Hippocampal formation (tissue), 2 donors: ENCODE data around the gene EMC1.
"Not testable (repeated sequence)": the region's sequence is repeated elsewhere in the genome, so short reads cannot be mapped to it uniquely, and the experiment has no call there.

Experiments
- DNase-seq, 2 donors: peaks; one replicate each; lab custom pipeline; 2025; lab: John Stamatoyannopoulos, UW

The EMC1 gene

DNA sequence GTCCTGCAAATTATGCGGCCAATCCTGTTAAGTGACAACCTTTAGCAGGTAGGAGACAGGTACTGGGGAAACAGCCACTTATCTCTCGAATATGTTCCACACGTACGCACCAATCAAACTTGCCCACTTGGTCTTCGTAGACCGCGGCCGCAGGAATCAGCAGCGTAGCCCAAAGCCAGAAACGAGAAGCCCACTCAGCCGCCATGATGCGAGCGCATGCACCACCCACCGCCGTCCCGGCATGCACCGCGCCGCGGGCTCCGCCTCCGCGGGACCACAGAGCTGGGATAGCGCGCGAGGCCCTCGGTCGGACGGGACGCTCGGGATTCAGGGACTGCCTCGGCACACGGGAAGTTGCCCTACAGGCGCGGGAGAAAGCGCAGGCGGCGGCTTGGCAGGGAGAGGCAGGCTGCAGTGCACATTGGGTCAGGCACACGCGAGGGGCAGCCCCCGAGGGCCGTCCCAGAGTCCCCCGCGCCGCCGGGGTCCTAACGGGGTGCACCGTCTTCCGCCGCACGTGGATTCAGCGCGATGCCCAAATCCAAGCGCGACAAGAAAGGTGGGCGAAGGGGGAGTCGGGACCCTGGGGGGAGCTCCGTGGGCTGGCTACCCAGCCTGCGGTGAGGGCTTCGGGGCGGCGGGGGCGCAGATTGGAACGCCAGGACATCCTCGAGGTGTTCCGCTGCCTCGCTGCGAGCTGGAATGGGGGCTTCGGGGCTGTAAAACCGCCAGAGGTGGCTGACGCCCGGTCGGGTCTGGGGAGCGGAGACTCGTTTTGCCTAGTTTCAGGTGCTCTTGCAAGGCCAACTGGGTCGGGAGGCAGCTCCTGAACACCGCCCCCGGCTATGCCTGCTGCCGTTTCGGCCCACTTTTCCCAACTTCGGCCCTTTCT, at the start of gene EMC1, which contains the start of gene MRTO4:
Gene EMC1, minus strand, starts transcription at position 220 of the 892 bp plus-strand sequence. Its CDS starts 15 bp downstream, at position 205.
Gene MRTO4, plus strand, starts transcription at position 501 of the 892 bp plus-strand sequence. Its CDS starts 31 bp downstream, at position 532.
- peak; percentile 68 to 83 for DNase-seq

DNA sequence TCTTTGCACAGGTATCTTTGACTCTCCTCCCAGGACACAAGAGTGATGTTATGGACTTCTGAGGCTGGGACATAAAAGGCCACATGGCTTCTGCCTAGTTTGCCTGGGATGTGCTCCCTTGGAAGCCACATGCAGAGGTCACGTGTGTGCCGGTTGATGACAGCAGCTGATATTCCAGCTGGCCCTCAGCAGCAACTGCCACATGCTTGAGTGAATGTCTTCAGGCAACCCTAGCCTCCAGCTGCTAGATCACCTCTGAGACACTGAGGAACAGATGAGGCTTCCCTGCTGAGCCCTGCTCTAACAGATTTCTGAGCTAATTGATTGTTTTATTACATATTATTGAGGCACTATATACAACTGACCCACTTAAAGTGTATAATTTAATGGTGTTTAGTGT, 48.9 kb upstream of the EMC1 start:
- no peak for DNase-seq

DNA sequence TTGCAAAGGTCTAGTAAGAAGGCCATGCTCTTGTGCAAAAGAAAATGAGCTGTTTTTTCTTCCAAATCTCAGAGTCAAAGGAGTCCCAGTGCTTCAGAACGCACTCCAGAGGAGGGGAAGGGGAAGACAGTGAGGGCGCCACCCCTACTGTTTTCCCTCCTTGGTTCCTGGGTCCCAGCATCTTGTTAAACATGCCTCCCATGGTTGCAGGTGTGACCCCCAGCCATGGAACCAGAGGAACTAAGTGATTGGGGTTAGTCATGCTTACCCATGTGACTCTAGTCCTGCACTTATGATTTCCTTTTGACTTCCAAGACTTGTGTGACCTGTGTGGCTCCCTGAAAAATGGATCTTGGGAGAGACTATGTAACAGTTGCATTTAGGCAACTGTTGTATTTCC, 43.3 kb upstream of the EMC1 start:
- no peak for DNase-seq

DNA sequence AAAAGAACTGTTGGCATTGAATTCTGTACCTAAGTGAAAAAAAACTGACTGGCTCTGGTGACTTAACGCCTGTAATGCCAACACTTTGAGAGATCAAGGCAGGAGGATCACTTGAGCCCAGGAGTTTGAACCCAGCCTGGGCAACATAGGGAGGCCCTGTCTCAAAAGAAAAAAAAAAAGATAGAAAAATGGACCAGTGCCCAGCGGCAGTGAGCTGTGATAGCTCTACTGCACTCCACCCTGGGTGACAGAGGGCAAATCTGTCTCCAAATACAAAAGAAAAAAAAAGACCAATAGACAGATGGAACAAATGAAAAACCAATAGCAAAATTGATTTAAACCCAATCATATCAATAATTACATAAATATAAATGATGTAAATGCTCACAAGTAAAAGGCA, 37.9 kb upstream of the EMC1 start:
- DNase-seq, result no peak

DNA sequence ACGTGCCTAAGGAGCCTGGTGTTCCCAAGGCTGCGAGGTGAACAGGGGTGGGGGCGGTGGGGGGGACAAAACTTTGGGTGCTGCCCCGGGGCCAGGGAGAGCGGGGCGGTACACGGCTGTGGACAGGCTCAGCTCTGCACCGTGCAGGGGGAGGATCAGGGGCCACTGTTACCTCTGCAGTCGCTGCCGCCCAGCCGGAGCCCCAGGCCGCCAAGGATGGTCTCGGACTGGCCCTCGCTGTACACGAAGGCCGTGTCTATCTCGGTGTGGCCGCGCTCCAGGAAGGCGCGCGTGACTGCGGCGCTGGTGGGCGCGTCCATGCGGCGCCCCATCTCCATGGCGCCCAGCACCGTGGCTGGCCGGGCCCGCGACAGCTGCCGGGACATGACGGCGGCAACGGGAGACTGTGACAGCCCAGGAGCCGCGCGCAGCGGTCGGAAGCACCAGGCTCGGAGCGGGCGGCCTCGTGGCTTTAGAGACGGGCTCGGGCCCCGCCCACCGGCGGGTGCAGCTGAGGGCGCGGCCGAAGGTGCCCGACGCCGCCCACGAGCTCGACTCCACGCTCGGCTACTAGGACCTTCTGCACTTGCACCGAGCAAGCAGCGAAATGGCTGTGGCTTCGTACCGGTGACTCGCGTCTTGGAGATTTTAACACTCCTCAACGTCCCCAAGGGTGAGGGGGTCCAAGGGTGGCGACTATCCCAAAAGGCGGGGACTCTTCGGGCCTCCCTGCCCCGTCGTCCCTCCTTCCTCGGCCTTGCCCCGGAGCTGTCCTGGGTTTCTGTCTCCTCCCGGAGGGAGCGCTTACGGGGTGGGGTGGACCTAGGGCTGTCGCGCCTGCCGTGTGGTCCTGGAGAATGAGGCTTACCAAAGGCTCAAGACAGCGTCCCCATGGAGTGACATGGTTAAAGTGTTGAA, 37.3 kb upstream of the EMC1 start, which contains the start of gene AKR7A3:
Gene AKR7A3, minus strand, starts transcription at position 447 of the 918 bp plus-strand sequence. Its CDS starts 61 bp downstream, at position 386.
- peak in 1 of 2 donors; percentile 20 for DNase-seq

DNA sequence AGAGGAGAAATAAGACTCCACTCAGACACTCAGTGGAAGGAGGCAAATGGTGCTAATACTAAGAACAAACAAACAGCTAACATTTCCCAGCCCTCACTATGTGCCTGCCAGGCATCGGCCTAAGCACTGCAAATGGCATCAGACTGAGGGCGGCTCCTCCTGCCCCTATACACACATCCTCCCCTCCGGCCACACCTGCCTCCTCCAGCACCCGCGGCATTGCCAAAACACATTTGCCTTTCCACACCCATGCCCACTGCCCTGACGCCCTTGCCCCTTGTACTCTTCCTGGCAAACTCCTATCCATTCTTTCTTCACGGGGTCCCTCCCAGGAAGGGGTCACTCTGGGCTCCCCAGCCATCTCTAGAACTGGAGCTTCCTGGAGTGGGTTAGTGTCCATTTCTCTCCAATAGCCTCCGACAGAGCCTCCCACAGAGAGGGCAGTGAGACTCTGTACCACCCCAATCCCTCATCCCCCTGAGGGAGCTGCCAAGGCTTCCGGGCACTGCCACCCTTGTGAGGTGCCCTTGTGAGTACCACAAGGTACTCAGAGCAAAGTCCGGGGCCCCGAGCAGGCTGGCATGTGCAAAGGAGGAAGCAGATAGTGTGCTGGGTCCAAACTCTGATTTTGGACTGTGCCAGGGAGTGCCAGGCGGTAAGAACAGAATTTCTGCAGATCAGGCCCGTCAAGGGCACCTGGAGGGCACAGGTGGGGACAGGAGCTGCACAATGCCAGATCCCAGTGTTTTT, 36.3 kb upstream of the EMC1 start:
- DNase-seq, result no peak

DNA sequence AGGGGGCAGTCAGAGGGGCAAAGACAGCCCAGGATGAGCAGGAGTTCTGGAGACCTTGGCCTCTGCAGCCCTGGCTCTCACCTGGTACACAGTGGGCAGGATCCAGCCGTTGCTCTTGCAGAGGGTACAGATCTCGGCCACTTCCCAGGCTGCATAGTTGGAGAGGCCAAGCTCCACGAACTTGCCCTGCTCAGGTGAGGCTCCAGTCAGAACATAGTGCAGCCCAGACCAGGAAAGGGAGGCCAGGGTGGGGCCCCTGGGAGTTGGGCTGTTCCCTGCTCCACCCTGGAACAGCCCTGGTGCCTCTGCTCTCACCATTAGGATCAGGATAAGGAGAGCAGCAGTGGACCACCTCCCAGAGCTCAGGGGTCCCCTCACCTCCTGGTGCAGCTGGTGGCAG, 34.5 kb upstream of the EMC1 start:
- DNase-seq, result not testable (repeated sequence)

DNA sequence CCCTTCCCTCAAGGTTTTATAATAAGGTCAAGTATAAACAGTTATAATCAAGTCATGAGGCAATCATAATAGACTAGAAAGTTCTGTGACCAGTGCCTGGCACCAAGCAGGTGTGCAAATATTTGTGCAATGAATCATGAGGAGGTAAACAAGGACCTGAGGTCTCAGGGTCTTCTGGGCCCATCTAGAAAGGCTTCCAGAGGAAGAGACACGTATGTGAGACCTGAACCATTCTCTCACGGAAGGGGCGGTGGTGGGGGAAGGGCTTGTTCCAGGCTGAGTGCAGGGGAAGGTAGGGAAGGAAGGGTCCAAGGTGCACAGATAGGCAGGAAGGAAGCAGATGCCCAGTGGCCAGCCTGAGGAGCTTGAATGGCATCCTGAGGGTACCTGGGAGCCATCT, 34.0 kb upstream of the EMC1 start:
- DNase-seq, result not testable (repeated sequence)

DNA sequence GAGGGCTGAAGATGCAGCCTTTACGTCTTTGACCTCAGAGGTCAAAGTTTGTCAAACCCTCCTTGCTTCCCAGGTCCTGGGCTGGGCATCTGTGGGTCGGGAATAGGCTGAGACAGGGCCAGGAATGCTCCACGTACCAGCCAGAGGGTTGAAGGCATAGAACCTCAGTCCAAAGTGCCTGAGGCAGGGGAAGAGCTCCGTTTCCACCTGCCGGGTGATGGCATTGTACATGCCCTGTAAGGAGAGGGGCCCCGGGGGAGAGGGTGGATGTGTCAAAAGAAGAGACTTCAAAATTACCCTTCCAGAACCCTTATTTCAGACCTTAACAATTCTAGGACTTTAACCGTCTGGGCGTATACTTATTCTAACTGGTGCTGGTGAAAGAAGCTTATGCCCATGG, 33.6 kb upstream of the EMC1 start:
- no peak for DNase-seq

DNA sequence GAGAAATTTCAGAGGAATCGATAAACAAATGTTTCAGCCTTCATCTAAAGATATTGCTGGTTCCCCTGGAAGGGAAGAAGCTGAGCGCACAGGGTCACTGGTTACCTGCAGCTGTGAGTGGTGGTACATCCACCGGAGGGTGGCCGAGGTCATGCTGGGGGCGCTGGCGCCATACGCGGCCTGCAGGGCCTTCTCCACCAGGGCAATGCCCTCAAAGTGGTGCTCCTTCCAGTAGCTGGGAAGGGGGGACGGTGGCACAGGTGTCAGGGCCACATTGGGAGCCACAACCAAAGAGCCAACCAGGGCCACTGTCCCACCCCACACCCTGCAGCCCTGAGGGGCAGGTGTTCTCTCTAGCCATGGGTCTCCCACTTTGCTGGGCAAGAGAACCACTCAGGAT, 32.6 kb upstream of the EMC1 start:
- no peak for DNase-seq

DNA sequence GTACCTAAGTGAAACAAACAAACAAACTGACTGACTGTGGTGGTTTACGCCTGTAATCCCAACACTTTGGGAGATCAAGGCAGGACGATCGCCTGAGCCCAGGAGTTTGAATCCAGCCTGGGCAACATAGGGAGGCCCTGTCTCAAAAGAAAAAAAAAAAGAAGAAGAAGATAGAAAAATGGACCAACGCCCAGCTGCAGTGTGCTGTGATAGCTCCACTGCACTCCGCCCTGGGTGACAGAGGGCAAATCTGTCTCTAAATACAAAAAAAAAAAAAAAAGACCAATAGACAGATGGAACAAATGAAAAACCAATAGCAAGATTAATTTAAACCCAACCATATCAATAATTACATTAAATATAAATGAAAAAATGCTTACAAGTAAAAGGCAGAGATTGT, 23.3 kb upstream of the EMC1 start:
- DNase-seq, result no peak

DNA sequence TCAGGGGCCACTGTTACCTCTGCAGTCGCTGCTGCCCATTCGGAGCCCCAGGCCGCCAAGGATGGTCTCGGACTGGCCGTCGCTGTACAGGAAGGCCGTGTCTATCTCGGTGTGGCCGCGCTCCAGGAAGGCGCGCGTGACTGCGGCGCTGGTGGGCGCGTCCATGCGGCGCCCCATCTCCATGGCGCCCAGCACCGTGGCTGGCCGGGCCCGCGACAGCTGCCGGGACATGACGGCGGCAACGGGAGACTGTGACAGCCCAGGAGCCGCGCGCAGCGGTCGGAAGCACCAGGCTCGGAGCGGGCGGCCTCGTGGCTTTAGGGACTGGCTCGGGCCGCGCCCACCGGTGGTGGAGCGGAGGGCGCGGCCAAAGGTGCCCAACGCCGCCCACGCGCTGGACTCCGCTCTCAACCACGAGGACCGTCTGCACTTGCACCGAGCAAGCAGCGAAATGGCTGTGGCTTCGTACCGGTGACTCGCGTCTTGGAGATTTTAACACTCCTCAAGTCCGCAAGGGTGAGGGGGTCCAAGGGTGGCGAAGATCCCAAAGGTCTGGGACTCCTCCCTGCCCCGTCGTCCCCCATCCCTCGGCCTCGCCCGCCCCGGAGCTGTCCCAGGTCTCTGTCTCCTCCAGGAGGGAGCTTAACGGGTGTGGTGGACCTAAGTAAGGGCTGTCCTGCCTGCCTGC, 22.7 kb upstream of the EMC1 start:
- not testable (repeated sequence) for DNase-seq

DNA sequence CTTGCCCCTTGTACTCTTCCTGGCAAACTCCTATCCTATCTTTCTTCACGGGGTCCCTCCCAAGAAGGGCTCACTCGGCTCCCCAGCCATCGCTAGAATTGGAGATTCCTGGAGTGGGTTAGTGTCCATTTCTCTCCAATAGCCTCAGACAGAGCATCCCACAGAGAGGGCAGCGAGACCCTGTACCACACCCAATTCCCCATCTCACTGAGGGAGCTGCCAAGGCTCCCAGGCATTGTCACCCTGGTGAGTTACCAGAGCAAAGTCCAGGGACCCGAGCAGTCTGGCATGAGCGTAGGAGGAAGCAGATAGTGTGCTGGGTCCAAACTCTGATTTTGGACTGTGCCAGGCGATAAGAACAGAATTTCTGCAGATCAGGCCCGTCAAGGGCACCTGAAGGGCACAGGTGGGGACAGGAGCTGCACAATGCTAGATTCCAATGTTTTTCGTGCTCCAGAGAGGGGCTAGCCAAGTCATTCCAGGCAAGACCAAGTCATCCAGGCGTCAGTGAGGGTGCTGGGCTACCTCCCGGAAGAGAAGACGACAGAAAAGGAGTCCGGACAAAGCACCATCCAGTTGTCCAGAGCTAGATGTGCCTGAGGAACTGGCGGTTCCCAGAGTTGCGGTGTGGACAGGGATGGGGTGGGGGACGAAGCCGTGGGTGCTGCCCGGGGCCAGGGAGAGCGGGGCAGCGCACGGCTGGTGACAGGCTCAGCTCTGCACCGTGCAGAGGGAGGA, 22.0 kb upstream of the EMC1 start:
- DNase-seq, result no peak

DNA sequence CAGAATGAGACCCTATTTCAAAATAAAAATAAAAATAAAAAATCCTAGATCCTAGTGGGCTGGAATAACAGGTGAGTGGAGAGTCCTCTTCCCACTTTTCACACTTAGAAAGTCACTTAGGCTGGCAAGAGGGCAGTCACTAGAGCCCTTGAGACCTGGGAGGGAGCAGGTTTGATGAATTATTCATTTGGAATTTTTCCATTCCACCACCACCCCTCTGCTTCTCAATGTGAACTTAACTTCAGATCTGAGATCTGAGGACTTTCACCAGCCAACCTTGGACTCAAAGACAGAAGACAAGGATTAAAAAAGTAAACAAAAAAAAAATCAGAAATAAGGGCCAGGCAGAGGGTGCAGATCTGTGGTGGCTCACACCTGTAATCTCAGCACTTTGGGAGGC, 20.7 kb upstream of the EMC1 start:
- DNase-seq, result no peak

DNA sequence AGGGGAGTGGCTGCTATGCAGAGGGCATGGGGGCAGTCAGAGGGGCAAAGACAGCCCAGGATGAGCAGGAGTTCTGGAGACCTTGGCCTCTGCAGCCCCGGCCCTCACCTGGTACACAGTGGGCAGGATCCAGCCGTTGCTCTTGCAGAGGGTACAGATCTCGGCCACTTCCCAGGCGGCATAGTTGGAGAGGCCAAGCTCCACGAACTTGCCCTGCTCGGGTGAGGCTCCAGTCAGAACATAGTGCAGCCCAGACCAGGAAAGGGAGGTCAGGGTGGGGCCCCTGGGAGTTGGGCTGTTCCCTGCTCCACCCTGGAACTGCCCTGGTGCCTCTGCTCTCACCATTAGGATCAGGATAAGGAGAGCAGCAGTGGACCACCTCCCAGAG, 19.0 kb upstream of the EMC1 start:
- not testable (repeated sequence) for DNase-seq

DNA sequence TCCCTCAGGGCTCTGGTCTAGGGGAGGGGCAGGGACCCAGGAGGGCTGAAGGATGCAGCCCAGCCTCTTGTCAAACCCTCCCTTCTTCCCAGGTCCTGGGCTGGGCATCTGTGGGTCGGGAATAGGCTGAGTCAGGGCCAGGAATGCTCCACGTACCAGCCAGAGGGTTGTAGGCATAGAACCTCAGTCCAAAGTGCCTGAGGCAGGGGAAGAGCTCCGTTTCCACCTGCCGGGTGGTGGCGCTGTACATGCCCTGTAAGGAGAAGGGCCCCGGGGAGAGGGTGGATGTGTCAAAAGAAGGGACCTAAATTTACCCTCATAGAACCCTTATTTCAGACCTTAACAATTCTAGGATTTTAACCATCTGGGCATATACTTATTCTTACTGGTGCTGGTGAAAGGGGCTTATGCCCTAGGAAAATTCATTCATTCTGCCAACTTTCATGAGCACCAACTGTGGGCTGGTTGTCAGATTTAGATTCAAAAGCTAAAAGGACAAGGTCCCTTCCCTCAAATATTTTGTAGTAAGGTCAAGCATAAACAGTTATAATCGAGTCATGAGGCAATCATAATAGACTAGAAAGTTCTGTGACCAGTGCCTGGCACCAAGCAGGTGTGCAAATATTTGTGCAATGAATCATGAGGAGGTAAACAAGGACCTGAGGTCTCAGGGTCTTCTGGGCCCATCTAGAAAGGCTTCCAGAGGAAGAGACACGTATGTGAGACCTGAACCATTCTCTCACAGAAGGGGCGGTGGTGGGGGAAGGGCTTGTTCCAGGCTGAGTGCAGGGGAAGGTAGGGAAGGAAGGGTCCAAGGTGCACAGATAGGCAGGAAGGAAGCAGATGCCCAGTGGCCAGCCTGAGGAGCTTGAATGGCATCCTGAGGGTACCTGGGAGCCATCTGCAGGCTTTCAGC, 18.4 kb upstream of the EMC1 start:
- DNase-seq, result not testable (repeated sequence)

DNA sequence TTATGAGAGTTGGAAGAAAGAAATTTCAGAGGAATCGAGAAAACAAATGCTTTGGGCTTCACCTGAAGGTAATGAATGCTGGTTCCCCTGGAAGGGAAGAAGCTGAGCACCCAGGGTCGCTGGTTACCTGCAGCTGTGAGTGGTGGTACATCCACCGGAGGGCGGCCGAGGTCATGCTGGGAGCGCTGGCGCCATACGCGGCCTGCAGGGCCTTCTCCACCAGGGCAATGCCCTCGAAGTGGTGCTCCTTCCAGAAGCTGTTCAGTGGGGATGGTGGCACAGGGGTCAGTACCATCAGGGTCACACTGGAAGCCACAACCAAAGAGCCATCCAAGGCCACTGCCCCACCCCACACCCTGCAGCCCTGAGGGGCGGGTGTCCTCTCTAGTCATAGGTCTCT, 17.1 kb upstream of the EMC1 start:
- no peak for DNase-seq

DNA sequence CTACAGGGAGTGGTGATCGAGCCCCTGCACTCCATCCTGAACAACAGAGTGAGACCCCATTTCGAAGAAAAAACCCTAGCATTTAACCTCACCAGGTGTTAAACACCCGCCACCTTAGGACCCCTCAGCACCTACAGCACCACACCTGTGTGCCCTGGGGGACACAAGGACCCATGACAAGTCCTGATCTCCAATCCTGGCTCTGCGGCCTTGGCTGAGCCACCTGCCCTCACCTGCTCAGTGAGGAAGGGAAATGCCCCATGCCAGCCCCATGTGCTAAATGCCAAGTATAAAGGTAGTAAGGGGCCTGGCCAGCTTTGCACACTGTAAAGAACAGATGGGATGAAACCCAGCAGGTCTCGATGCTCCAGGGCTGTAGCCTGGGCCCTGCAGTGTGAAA, 11.4 kb upstream of the EMC1 start:
- DNase-seq, result no peak

DNA sequence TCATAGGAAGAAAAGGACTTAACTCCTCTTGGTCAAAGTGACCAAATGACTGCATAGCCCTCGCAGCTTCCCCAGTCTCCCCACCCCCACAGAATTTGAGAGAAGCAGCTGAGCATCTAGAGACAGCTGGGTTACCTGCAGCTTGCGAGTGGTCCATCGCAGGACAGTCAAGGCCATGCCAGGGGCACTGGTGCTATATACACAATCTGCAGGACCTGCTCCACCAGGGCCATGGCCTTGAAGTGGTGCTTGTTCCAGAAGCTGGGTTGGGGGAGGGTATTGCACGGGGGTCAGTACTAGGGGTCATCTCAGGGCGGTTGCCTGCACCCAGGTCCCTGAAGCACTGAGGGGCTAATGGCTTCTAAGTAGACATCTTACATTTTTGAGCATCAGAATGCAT, 10.7 kb upstream of the EMC1 start:
- DNase-seq, result no peak
